ENCODE measurements around the gene ANKRD42. TPM values are rescaled to one million over a fixed set of nuclear protein-coding genes. Genes with fewer than 3 reads are reported as not detected.

The ANKRD42 gene
- total and polyA plus RNA-seq, 2 donors (not counting 1 experiment from before 2014, with no cell fraction given): 6.5 to 17.5 TPM

- TF ChIP-seq CTCF (conservative IDR thresholded peaks at IDR 0.05 in 1 of 2, IDR thresholded peaks at IDR 0.05 in 1 of 2; ENCODE audit: low read depth in 1 of 2, low read length in 2 of 2): no peak
- no peak for TF ChIP-seq EZH2 (IDR thresholded peaks at IDR 0.05; ENCODE audit: low read length, missing control alignments)
- Histone ChIP-seq H2AFZ (ENCODE audit: low read length) (no peak overlapping the region), H3K4me1 (ENCODE audit: control insufficient read depth, extremely low read depth, insufficient read depth, low read length) (no peaks in the 10 kb centered on the region)
Measured at GRCh38 chr11:83157594-83158356, 35.7 kb upstream of the ANKRD42 start.

GRCh38 chr11:83158357-83158786 is 35.1 kb upstream of the ANKRD42 start:
- peak in 1 of 2 donors; percentile 47 for DNase-seq (ENCODE audit: low read depth in 2 of 2)
- TF ChIP-seq EZH2 (IDR thresholded peaks at IDR 0.05; ENCODE audit: low read length, missing control alignments) (no peak), CTCF (conservative IDR thresholded peaks at IDR 0.05 in 1 of 2, IDR thresholded peaks at IDR 0.05 in 1 of 2; ENCODE audit: low read depth in 1 of 2, low read length in 2 of 2) (no peak)
- H3K79me2 ChIP-seq (ENCODE audit: control insufficient read depth, insufficient read depth, low read length): peaks cover 63% of the 10 kb centered on the region
- no peaks in the 10 kb centered on the region for H3K27me3 ChIP-seq (ENCODE audit: control insufficient read depth, insufficient read depth, low read length)
- H3K27ac ChIP-seq (ENCODE audit: insufficient read depth, low read length): peak overlapping the region; percentile 99
- H3K36me3 ChIP-seq (ENCODE audit: control insufficient read depth, insufficient read depth, low read length): no peaks in the 10 kb centered on the region
- H3K4me2 ChIP-seq (ENCODE audit: extremely low read depth, insufficient read depth, low read length): peak overlapping the region; percentile 72
- no peak overlapping the region for H2AFZ ChIP-seq (ENCODE audit: low read length)
- peaks cover 13% of the 10 kb centered on the region for H4K20me1 ChIP-seq (ENCODE audit: control insufficient read depth, extremely low read depth, insufficient read depth, low read length)
- no peaks in the 10 kb centered on the region for H3K9me3 ChIP-seq (ENCODE audit: control insufficient read depth, insufficient read depth, low read depth, low read length)
- peak overlapping the region; percentile 68 for H3K9ac ChIP-seq (ENCODE audit: insufficient read depth, low read length)
- no peaks in the 10 kb centered on the region for H3K4me1 ChIP-seq (ENCODE audit: control insufficient read depth, extremely low read depth, insufficient read depth, low read length)
- peak overlapping the region; percentile 97 to 99 (median 98) for H3K4me3 ChIP-seq (replicated peaks in 1 of 4; ENCODE audit: control extremely low read depth in 1 of 4, insufficient read depth in 1 of 4, low read depth in 3 of 4, low read length in 4 of 4)

More at GRCh38 chr11:83157594-83158356, 35.7 kb upstream of the ANKRD42 start:
- Histone ChIP-seq H3K27ac (ENCODE audit: insufficient read depth, low read length) (peak overlapping the region; percentile 99), H3K4me3 (replicated peaks in 1 of 4; ENCODE audit: control extremely low read depth in 1 of 4, insufficient read depth in 1 of 4, low read depth in 3 of 4, low read length in 4 of 4) (peak overlapping the region; percentile 97 to 99 (median 98)), H3K79me2 (ENCODE audit: control insufficient read depth, insufficient read depth, low read length) (peaks cover 57% of the 10 kb centered on the region), H3K9me3 (ENCODE audit: control insufficient read depth, insufficient read depth, low read depth, low read length) (no peaks in the 10 kb centered on the region), H3K27me3 (ENCODE audit: control insufficient read depth, insufficient read depth, low read length) (no peaks in the 10 kb centered on the region), H3K4me2 (ENCODE audit: extremely low read depth, insufficient read depth, low read length) (no peak overlapping the region), H3K9ac (ENCODE audit: insufficient read depth, low read length) (peak overlapping the region; percentile 98), H3K36me3 (ENCODE audit: control insufficient read depth, insufficient read depth, low read length) (no peaks in the 10 kb centered on the region), H4K20me1 (ENCODE audit: control insufficient read depth, extremely low read depth, insufficient read depth, low read length) (peaks cover 13% of the 10 kb centered on the region)
- DNase-seq (ENCODE audit: low read depth in 2 of 2): peak; percentile 49 to 65

DNA sequence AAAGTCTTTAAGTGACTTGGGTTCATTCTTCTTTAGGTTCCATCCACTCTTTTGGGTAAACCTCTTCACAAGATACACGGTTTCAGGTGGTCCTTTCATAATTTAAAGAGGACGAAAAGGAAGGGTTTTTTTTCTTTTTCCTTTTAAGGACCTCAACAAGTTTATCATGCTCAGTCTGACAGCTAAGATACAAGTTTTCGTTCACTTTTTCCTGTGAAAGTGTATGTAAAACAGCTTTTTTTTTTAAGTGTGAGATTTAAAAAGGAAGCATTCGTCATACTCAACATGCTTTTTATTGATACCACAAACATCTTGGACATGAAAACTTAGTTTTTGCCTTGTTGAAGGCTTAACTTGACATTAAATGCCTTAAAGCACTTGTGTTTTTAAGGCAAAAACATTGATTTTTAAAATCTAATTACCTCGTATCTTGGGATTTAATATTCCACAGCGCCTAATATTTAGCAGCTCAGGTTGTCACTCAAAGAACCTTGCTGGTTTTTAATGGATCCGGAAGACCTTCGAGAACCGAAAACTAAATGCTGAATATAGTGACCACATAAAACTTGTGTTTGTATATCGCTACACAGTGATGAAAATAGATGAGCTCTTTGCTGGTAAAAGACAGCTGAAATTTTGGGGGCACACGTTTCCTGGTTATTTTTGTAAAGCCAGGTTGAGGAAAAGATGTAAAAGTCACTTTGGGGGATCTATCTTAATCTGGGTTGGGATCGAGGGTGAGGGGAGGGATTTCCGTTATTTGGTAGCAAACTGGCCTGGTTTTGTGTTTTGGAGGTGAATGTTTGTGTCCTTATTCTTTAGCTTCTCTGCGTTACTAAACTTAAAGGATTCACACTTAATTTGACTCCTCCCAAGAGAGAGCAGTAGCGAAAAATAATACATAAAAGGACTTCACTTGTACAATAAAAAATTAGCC is 34.3 kb upstream of the ANKRD42 start:
- H3K4me3 ChIP-seq (replicated peaks in 1 of 4; ENCODE audit: control extremely low read depth in 1 of 4, insufficient read depth in 1 of 4, low read depth in 3 of 4, low read length in 4 of 4): peak overlapping the region; percentile 97 to 99 (median 98)
- H3K9me3 ChIP-seq (ENCODE audit: control insufficient read depth, insufficient read depth, low read depth, low read length): no peaks in the 10 kb centered on the region
- H3K9ac ChIP-seq (ENCODE audit: insufficient read depth, low read length): peak overlapping the region; percentile 68
- no peaks in the 10 kb centered on the region for H3K27me3 ChIP-seq (ENCODE audit: control insufficient read depth, insufficient read depth, low read length)
- H4K20me1 ChIP-seq (ENCODE audit: control insufficient read depth, extremely low read depth, insufficient read depth, low read length): peaks cover 13% of the 10 kb centered on the region
- peak overlapping the region; percentile 99 for H3K27ac ChIP-seq (ENCODE audit: insufficient read depth, low read length)
- H3K4me1 ChIP-seq (ENCODE audit: control insufficient read depth, extremely low read depth, insufficient read depth, low read length): no peaks in the 10 kb centered on the region
- TF ChIP-seq CTCF (conservative IDR thresholded peaks at IDR 0.05 in 1 of 2, IDR thresholded peaks at IDR 0.05 in 1 of 2; ENCODE audit: low read depth in 1 of 2, low read length in 2 of 2) (no peak), EZH2 (IDR thresholded peaks at IDR 0.05; ENCODE audit: low read length, missing control alignments) (no peak)
- peak overlapping the region; percentile 72 for H3K4me2 ChIP-seq (ENCODE audit: extremely low read depth, insufficient read depth, low read length)
- peaks cover 1% of the 10 kb centered on the region for H3K36me3 ChIP-seq (ENCODE audit: control insufficient read depth, insufficient read depth, low read length)
- no peak overlapping the region for H2AFZ ChIP-seq (ENCODE audit: low read length)
- DNase-seq (ENCODE audit: low read depth in 2 of 2): no peak
- peaks cover 70% of the 10 kb centered on the region for H3K79me2 ChIP-seq (ENCODE audit: control insufficient read depth, insufficient read depth, low read length)
